GM19467 (cell line): ENCODE data around the gene GRAP.
A peak's percentile ranks its signal among the peaks of the same experiment; 100 is the strongest.

Experiments used
- ATAC-seq: cut with Tn5 transposase; IDR thresholded peaks from one replicate; pipeline ENCODE4 v1.9.1; 2021; ENCODE audit warnings: mild to moderate bottlenecking, moderate library complexity; ENCODE audit not compliant: unreplicated experiment

The GRAP gene

GRCh38 chr17:19003543-19004420, 43.0 kb downstream of the GRAP start:
- no peak for ATAC-seq

GRCh38 chr17:19002805-19003542, 43.8 kb downstream of the GRAP start:
- ATAC-seq: no peak

GRCh38 chr17:19001907-19002590, 44.7 kb downstream of the GRAP start:
- ATAC-seq: no peak

GRCh38 chr17:19000531-19001325, 46.0 kb downstream of the GRAP start:
- ATAC-seq: no peak

GRCh38 chr17:18999911-19000310, 46.8 kb downstream of the GRAP start:
- ATAC-seq: no peak

- ATAC-seq: no peak
Measured at GRCh38 chr17:18999394-18999793, 47.4 kb downstream of the GRAP start.

- ATAC-seq: no peak
Measured at GRCh38 chr17:18997650-18998196, 49.0 kb downstream of the GRAP start.

GRCh38 chr17:18996458-18996857, 50.3 kb downstream of the GRAP start:
- ATAC-seq: no peak

GRCh38 chr17:18995220-18995619, 51.5 kb downstream of the GRAP start:
- no peak for ATAC-seq

- no peak for ATAC-seq
Measured at GRCh38 chr17:18994631-18995030, 52.1 kb downstream of the GRAP start.

- no peak for ATAC-seq
Measured at GRCh38 chr17:18993905-18994526, 52.7 kb downstream of the GRAP start.

- ATAC-seq: peak; percentile 49
Measured at GRCh38 chr17:18992454-18993130, 54.2 kb downstream of the GRAP start.

GRCh38 chr17:18991531-18992315, 55.0 kb downstream of the GRAP start:
- no peak for ATAC-seq

GRCh38 chr17:18990331-18990730, 56.4 kb downstream of the GRAP start:
- ATAC-seq: no peak

- ATAC-seq: no peak
Measured at GRCh38 chr17:18988546-18989173, 58.1 kb downstream of the GRAP start.

GRCh38 chr17:18987862-18988545, 58.8 kb downstream of the GRAP start:
- ATAC-seq: no peak

- ATAC-seq: no peak
Measured at GRCh38 chr17:18987230-18987610, 59.5 kb downstream of the GRAP start.
